ENCODE results near the gene PAFAH1B1. TPM values are rescaled to one million over a fixed set of nuclear protein-coding genes. Genes with fewer than 3 reads are reported as not detected.

PAFAH1B1 gene
- total RNA-seq, 1 experiment from 2014 or later = 114 TPM

DNA sequence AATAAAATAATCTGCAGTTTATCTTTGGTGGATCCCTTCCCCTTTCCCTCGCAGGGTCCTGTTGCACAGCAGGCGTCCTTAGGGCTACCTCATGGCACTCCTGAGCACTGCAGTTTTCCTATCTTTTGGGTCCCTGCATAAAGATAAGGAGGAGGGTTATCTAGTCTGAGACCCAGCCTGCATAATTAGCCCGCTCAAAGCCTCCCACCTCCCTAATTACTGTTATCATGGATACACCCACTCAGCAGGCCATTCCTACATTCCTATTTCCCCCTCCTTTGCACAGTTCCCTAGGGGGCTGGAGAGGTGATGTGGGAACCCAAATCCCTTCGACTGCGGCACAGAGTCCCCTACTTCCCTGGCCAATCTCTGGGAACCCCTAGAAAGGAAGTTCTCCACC, 123.2 kb downstream of the PAFAH1B1 start (continued):
- no peak for TF ChIP-seq ZNF281 (CRISPR knock-in tag; IDR thresholded peaks at IDR 0.05)

DNA sequence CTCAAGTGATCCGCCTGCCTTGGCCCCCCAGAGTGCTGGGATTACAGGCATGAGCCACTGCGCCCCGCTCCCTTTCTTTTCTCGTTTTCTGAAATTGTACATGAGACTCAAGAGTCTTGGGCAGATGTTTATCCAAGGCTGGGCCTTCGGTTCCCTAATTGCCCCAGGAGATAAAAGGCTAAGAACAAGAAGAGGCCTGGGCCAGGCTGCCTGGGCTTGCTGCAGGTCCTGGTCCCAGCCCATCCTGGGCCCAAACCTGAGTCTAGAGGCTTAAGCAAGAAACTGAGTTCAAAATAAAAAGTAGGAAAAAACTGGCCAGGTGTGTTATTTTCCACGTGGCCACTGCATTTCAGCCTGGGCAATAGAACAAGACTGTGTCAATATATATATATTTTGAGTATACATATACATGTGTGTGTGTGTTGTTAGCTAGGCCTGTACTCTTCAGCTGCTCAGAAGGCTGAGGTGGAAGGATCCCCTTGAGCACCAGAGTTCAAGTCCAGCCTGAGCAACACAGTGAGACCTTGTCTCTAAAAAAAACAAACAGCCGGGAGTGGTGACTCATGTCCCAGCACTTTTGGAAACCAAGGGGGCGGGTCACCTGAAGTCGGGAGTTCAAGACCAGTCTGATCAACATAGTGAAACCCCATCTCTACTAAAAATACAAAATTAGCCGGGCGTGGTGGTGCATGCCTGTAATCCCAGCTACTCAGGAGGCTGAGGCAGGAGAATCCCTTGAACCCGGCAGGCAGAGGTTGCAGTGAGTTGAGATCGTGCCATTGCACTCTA, 124.9 kb downstream of the PAFAH1B1 start:
- Mint-ChIP-seq H3K27me3 (ENCODE audit: low read depth) (no peaks in the 10 kb centered on the region), H3K27ac (no peak overlapping the region), H3K4me3 (no peak overlapping the region), H3K9me3 (no peaks in the 10 kb centered on the region), H3K4me1 (peaks cover 22% of the 10 kb centered on the region), H3K36me3 (no peaks in the 10 kb centered on the region)
- ChIA-PET CTCF (interaction anchor here (0.5 kb wide), 1 partner anchor 43 kb away, joined by 3 read pairs; no protein-coding TSS in a partner anchor), POLR2A (no interaction called here)
- DNase-seq (ENCODE audit: low spot score) (no peak), ATAC-seq (no peak)
- TF ChIP-seq ZNF232 (CRISPR knock-in tag; IDR thresholded peaks at IDR 0.05) = no peak
- no peak for TF ChIP-seq NFE2L1 (CRISPR knock-in tag; IDR thresholded peaks at IDR 0.05)
- TF ChIP-seq GRHL2 (CRISPR knock-in tag; IDR thresholded peaks at IDR 0.05; ENCODE audit: insufficient replicate concordance, severe bottlenecking) = no peak
- TF ChIP-seq NFATC4 (CRISPR knock-in tag; IDR thresholded peaks at IDR 0.05) = no peak
- no peak for TF ChIP-seq RORB (CRISPR knock-in tag; IDR thresholded peaks at IDR 0.05)
- TF ChIP-seq MAX (CRISPR knock-in tag; IDR thresholded peaks at IDR 0.05) = no peak
- TF ChIP-seq TP53 (CRISPR knock-in tag; IDR thresholded peaks at IDR 0.05) = no peak
- no peak for TF ChIP-seq ELF4 (CRISPR knock-in tag; IDR thresholded peaks at IDR 0.05; ENCODE audit: low read depth)
- TF ChIP-seq, protein P1, sequence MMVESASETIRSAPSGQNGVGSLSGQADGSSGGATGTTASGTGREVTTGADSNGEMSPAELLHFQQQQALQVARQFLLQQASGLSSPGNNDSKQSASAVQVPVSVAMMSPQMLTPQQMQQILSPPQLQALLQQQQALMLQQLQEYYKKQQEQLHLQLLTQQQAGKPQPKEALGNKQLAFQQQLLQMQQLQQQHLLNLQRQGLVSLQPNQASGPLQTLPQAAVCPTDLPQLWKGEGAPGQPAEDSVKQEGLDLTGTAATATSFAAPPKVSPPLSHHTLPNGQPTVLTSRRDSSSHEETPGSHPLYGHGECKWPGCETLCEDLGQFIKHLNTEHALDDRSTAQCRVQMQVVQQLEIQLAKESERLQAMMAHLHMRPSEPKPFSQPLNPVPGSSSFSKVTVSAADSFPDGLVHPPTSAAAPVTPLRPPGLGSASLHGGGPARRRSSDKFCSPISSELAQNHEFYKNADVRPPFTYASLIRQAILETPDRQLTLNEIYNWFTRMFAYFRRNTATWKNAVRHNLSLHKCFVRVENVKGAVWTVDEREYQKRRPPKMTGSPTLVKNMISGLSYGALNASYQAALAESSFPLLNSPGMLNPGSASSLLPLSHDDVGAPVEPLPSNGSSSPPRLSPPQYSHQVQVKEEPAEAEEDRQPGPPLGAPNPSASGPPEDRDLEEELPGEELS (CRISPR knock-in tag; IDR thresholded peaks at IDR 0.05) = no peak
- no peak for TF ChIP-seq ZBTB43 (CRISPR knock-in tag; IDR thresholded peaks at IDR 0.05)
- no peak for TF ChIP-seq E2F1 (CRISPR knock-in tag; IDR thresholded peaks at IDR 0.05)
- TF ChIP-seq OVOL2 (CRISPR knock-in tag; IDR thresholded peaks at IDR 0.05; ENCODE audit: borderline replicate concordance) = no peak
- no peak for TF ChIP-seq GTF2I (CRISPR knock-in tag; conservative IDR thresholded peaks at IDR 0.05)
- TF ChIP-seq, protein P2, sequence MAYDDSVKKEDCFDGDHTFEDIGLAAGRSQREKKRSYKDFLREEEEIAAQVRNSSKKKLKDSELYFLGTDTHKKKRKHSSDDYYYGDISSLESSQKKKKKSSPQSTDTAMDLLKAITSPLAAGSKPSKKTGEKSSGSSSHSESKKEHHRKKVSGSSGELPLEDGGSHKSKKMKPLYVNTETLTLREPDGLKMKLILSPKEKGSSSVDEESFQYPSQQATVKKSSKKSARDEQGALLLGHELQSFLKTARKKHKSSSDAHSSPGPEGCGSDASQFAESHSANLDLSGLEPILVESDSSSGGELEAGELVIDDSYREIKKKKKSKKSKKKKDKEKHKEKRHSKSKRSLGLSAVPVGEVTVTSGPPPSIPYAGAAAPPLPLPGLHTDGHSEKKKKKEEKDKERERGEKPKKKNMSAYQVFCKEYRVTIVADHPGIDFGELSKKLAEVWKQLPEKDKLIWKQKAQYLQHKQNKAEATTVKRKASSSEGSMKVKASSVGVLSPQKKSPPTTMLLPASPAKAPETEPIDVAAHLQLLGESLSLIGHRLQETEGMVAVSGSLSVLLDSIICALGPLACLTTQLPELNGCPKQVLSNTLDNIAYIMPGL (CRISPR knock-in tag; IDR thresholded peaks at IDR 0.05) = no peak
- no peak for TF ChIP-seq SOX15 (CRISPR knock-in tag; IDR thresholded peaks at IDR 0.05)
- no peak for TF ChIP-seq FOXJ3 (CRISPR knock-in tag; IDR thresholded peaks at IDR 0.05; ENCODE audit: borderline replicate concordance)
- TF ChIP-seq STAT6 (CRISPR knock-in tag; conservative IDR thresholded peaks at IDR 0.05; ENCODE audit: low read depth) = no peak

Data from WTC11 (cell line).